ENCODE results near the gene ARRDC1.

DNA sequence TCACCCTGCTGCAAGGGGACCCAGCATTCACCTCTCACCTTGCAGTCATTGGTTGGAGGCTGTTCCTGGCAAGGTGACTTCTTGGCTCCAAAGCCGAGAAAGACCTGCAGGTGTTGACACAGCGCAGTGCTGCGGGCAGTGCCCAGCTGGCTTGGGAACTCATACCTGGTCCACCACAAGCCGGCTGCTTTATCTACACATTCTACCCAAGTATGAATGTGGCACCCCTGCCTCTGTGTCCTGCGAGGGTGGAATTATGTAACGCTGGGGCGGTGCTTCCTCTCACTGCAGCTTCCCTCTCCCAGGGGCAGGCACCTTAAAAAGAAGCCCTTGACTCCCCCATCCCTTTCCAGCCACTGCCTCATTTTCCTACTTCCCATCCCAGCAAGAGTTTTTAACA lies 12.7 kb upstream of the ARRDC1 start:
- TF ChIP-seq, protein P1, sequence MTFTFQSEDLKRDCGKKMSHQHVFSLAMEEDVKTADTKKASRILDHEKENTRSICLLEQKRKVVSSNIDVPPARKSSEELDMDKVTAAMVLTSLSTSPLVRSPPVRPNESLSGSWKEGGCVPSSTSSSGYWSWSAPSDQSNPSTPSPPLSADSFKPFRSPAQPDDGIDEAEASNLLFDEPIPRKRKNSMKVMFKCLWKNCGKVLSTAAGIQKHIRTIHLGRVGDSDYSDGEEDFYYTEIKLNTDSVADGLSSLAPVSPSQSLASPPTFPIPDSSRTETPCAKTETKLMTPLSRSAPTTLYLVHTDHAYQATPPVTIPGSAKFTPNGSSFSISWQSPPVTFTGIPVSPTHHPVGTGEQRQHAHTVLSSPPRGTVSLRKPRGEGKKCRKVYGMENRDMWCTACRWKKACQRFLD (tag by site-specific recombination; IDR thresholded peaks at IDR 0.05): no peak
- TF ChIP-seq, protein P2, sequence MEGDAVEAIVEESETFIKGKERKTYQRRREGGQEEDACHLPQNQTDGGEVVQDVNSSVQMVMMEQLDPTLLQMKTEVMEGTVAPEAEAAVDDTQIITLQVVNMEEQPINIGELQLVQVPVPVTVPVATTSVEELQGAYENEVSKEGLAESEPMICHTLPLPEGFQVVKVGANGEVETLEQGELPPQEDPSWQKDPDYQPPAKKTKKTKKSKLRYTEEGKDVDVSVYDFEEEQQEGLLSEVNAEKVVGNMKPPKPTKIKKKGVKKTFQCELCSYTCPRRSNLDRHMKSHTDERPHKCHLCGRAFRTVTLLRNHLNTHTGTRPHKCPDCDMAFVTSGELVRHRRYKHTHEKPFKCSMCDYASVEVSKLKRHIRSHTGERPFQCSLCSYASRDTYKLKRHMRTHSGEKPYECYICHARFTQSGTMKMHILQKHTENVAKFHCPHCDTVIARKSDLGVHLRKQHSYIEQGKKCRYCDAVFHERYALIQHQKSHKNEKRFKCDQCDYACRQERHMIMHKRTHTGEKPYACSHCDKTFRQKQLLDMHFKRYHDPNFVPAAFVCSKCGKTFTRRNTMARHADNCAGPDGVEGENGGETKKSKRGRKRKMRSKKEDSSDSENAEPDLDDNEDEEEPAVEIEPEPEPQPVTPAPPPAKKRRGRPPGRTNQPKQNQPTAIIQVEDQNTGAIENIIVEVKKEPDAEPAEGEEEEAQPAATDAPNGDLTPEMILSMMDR (tag by site-specific recombination; IDR thresholded peaks at IDR 0.05): no peak
- TF ChIP-seq ZNF629 (tag by site-specific recombination; IDR thresholded peaks at IDR 0.05) (no peak), ZNF239 (tag by site-specific recombination; IDR thresholded peaks at IDR 0.05) (no peak), ZNF501 (tag by site-specific recombination; IDR thresholded peaks at IDR 0.05) (no peak), ZNF274 (IDR thresholded peaks at IDR 0.05; ENCODE audit: low read length) (no peak), ZNF274 (tag by site-specific recombination; IDR thresholded peaks at IDR 0.05; ENCODE audit: borderline replicate concordance) (no peak), ZNF157 (tag by site-specific recombination; IDR thresholded peaks at IDR 0.05) (no peak), ZNF223 (tag by site-specific recombination; IDR thresholded peaks at IDR 0.05) (no peak), BCL11B (tag by site-specific recombination; IDR thresholded peaks at IDR 0.05; ENCODE audit: low read depth) (no peak), ZNF292 (tag by site-specific recombination; IDR thresholded peaks at IDR 0.05; ENCODE audit: borderline replicate concordance, low read depth) (no peak), ZNF140 (tag by site-specific recombination; IDR thresholded peaks at IDR 0.05) (no peak), ZNF701 (tag by site-specific recombination; IDR thresholded peaks at IDR 0.05) (no peak)
- TF ChIP-seq, protein P3, sequence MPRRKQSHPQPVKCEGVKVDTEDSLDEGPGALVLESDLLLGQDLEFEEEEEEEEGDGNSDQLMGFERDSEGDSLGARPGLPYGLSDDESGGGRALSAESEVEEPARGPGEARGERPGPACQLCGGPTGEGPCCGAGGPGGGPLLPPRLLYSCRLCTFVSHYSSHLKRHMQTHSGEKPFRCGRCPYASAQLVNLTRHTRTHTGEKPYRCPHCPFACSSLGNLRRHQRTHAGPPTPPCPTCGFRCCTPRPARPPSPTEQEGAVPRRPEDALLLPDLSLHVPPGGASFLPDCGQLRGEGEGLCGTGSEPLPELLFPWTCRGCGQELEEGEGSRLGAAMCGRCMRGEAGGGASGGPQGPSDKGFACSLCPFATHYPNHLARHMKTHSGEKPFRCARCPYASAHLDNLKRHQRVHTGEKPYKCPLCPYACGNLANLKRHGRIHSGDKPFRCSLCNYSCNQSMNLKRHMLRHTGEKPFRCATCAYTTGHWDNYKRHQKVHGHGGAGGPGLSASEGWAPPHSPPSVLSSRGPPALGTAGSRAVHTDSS (tag by site-specific recombination; IDR thresholded peaks at IDR 0.05): no peak
- TF ChIP-seq, protein P4, sequence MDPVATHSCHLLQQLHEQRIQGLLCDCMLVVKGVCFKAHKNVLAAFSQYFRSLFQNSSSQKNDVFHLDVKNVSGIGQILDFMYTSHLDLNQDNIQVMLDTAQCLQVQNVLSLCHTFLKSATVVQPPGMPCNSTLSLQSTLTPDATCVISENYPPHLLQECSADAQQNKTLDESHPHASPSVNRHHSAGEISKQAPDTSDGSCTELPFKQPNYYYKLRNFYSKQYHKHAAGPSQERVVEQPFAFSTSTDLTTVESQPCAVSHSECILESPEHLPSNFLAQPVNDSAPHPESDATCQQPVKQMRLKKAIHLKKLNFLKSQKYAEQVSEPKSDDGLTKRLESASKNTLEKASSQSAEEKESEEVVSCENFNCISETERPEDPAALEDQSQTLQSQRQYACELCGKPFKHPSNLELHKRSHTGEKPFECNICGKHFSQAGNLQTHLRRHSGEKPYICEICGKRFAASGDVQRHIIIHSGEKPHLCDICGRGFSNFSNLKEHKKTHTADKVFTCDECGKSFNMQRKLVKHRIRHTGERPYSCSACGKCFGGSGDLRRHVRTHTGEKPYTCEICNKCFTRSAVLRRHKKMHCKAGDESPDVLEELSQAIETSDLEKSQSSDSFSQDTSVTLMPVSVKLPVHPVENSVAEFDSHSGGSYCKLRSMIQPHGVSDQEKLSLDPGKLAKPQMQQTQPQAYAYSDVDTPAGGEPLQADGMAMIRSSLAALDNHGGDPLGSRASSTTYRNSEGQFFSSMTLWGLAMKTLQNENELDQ (tag by site-specific recombination; IDR thresholded peaks at IDR 0.05; ENCODE audit: low read depth): no peak
